Mucosa of descending colon (tissue), 3 donors: ENCODE data around the gene PCGF1. TPM values are rescaled to one million over a fixed set of nuclear protein-coding genes. Genes with fewer than 3 reads are reported as not detected.

Source experiments
- ATAC-seq: fragments of 200-7000 bp; cut with Tn5 transposase; one replicate; pipeline ENCODE4 v1.9.1; 2020; ENCODE audit warnings: mild to moderate bottlenecking, moderate library complexity
- DNase-seq, 3 donors: peaks; one replicate each; pipeline ENCODE4 v3.0.0-alpha.2; 2020
- H3K36me3 ChIP-seq: fragments of 200-600 bp; one replicate; pipeline ENCODE4 v1.8.0; 2021; ENCODE audit warnings: low read depth, mild to moderate bottlenecking
- H3K4me1 ChIP-seq: fragments of 200-600 bp; one replicate; pipeline ENCODE4 v1.8.0; 2021; ENCODE audit warnings: low read depth, mild to moderate bottlenecking
- H3K4me3 ChIP-seq: fragments of 200-600 bp; one replicate; pipeline ENCODE4 v1.8.0; 2021; ENCODE audit warnings: mild to moderate bottlenecking
- H3K9me3 ChIP-seq: fragments of 200-600 bp; one replicate; pipeline ENCODE4 v1.8.0; 2021; ENCODE audit warnings: mild to moderate bottlenecking
- CTCF ChIP-seq: fragments of 200-600 bp; IDR thresholded peaks from one replicate; pipeline ENCODE4 v1.8.0; 2022; ENCODE audit warnings: antibody characterized with exemption, mild to moderate bottlenecking
- intact Hi-C, 2 donors: fragments of 100-400 bp; cut with DNase I in 1 of 2; cut with micrococcal nuclease in 1 of 2; formaldehyde crosslinking; loops; one replicate each; pipeline versions ENCODE4 v1.11.0 to v1.11.1; 2022; cut with DNase I, micrococcal nuclease
- total RNA-seq, 3 donors: library from RNA; stranded (reverse); fragmentation: NEBNext Ultra II Directional in 2 of 3; extraction: Animal tissue kit (Norgen Biotek cat#: 25700) in 2 of 3; gene quantifications; one replicate each; pipeline versions ENCODE4 v1.2.1 to v1.2.4, GENCODE V29; 2021 to 2023
- donor health status: DM: no; HTN: no; CAD: no; lungs with moderate emphysema.
- donor health status: DM: no; HTN: no; CAD: no.
- donor health status: DM: no; HTN: yes; CAD: no.

The PCGF1 gene
- total RNA-seq, 3 donors from 2014 or later: 20.3 to 29.1 (median 22.3) TPM

- Histone ChIP-seq H3K4me3 (no peak overlapping the region), H3K9me3 (no peaks in the 10 kb centered on the region), H3K4me1 (peaks cover 27% of the 10 kb centered on the region), H3K36me3 (no peaks in the 10 kb centered on the region)
- DNase-seq: no peak
- intact Hi-C loops: no loop called here
- TF ChIP-seq CTCF: no peak
- ATAC-seq: no peak
These were observed 9.2 kb upstream of the PCGF1 start for GRCh38 chr2:74516650-74517049.

GRCh38 chr2:74515981-74516633 is 8.6 kb upstream of the PCGF1 start:
- peak; percentile 71 for ATAC-seq
- intact Hi-C loops: no loop called here
- Histone ChIP-seq H3K4me1 (peaks cover 27% of the 10 kb centered on the region), H3K36me3 (no peaks in the 10 kb centered on the region), H3K9me3 (no peaks in the 10 kb centered on the region), H3K4me3 (no peak overlapping the region)
- DNase-seq: peak; percentile 74 to 80 (median 76)
- no peak for TF ChIP-seq CTCF

GRCh38 chr2:74515271-74515980 is 7.9 kb upstream of the PCGF1 start:
- Histone ChIP-seq H3K36me3 (no peaks in the 10 kb centered on the region), H3K9me3 (no peaks in the 10 kb centered on the region), H3K4me3 (no peak overlapping the region), H3K4me1 (peaks cover 27% of the 10 kb centered on the region)
- peak; percentile 59 for ATAC-seq
- TF ChIP-seq CTCF: no peak
- DNase-seq: peak in 1 of 3 donors; percentile 56
- intact Hi-C loops: no loop called here

GRCh38 chr2:74514368-74515270 is 7.1 kb upstream of the PCGF1 start, which contains the start of gene TLX2:
TLX2 (plus strand) TSS chr2:74514450; CDS start chr2:74514807, 357 bp downstream.
- no peak for TF ChIP-seq CTCF
- no peaks in the 10 kb centered on the region for H3K9me3 ChIP-seq
- no peak for DNase-seq
- intact Hi-C loops: no loop called here
- H3K4me3 ChIP-seq: no peak within 1 kb of the TSS
- peaks cover 27% of the 10 kb centered on the region for H3K4me1 ChIP-seq
- no peaks in the 10 kb centered on the region for H3K36me3 ChIP-seq
- ATAC-seq: peak; percentile 12

GRCh38 chr2:74513605-74514367 is 6.3 kb upstream of the PCGF1 start:
- peaks cover 27% of the 10 kb centered on the region for H3K4me1 ChIP-seq
- peak; percentile 11 for ATAC-seq
- TF ChIP-seq CTCF: no peak
- no peaks in the 10 kb centered on the region for H3K36me3 ChIP-seq
- no peak overlapping the region for H3K4me3 ChIP-seq
- no peak for DNase-seq
- H3K9me3 ChIP-seq: no peaks in the 10 kb centered on the region
- intact Hi-C loops: no loop called here
